ENCODE results near the gene SPTY2D1. TPM values are rescaled to one million over a fixed set of nuclear protein-coding genes. Genes with fewer than 3 reads are reported as not detected.

Gene SPTY2D1
- total and polyA plus RNA-seq, 2 experiments from 2014 or later, result 5.9 to 14.1 TPM

GRCh38 chr11:18612394-18612793 lies 21.7 kb downstream of the SPTY2D1 start:
- Mint-ChIP-seq H3K36me3 (ENCODE audit: low read depth) (peaks cover 20% of the 10 kb centered on the region), H3K9me3 (no peaks in the 10 kb centered on the region), H3K4me1 (peaks cover 3% of the 10 kb centered on the region; the same call in 2 of the 3 replicates), H3K27ac (no peak overlapping the region), H3K4me3 (no peak overlapping the region), H3K27me3 (ENCODE audit: insufficient read depth, low read depth, poor library complexity) (no peaks in the 10 kb centered on the region)
- no peak for ATAC-seq
- Histone ChIP-seq H3K36me3 (ENCODE audit: insufficient read depth) (peaks cover 15% of the 10 kb centered on the region), H3K4me2 (no peak overlapping the region), H3K27ac (ENCODE audit: low read depth) (no peak overlapping the region), H2AFZ (no peak overlapping the region), H3K4me3 (no peak overlapping the region), H3K4me1 (ENCODE audit: insufficient read depth) (peaks cover 5% of the 10 kb centered on the region; the same call in 1 of the 2 replicates), H3K79me2 (replicated peaks; ENCODE audit: insufficient read depth) (peaks cover 6% of the 10 kb centered on the region), H4K20me1 (replicated peaks; ENCODE audit: insufficient read depth) (peaks cover 9% of the 10 kb centered on the region; the same call in 1 of the 2 replicates), H3F3A (replicated peaks; ENCODE audit: low read depth) (no peaks in the 10 kb centered on the region), H3K9me2 (ENCODE audit: insufficient read depth) (no peaks in the 10 kb centered on the region), H3K27me3 (ENCODE audit: insufficient read depth) (no peaks in the 10 kb centered on the region)
- DNase-seq (ENCODE audit: low spot score), result no peak
- TF ChIP-seq ZNF462 (CRISPR knock-in tag; IDR thresholded peaks at IDR 0.05) (no peak), EZH2phosphoT487 (IDR thresholded peaks at IDR 0.05; ENCODE audit: unreplicated experiment) (no peak), ZNF331 (CRISPR knock-in tag; IDR thresholded peaks at IDR 0.05; ENCODE audit: low read depth) (no peak), EZH2 (IDR thresholded peaks at IDR 0.05; ENCODE audit: low read depth, unreplicated experiment) (no peak), JUNB (IDR thresholded peaks at IDR 0.05; ENCODE audit: unreplicated experiment) (no peak), REST (IDR thresholded peaks at IDR 0.05; ENCODE audit: unreplicated experiment) (no peak), NANOG (IDR thresholded peaks at IDR 0.05; ENCODE audit: borderline replicate concordance) (no peak), STAT1 (IDR thresholded peaks at IDR 0.05; ENCODE audit: unreplicated experiment) (no peak), POLR2AphosphoS5 (IDR thresholded peaks at IDR 0.05; ENCODE audit: low read depth) (no peak)
- TF ChIP-seq, protein P1, sequence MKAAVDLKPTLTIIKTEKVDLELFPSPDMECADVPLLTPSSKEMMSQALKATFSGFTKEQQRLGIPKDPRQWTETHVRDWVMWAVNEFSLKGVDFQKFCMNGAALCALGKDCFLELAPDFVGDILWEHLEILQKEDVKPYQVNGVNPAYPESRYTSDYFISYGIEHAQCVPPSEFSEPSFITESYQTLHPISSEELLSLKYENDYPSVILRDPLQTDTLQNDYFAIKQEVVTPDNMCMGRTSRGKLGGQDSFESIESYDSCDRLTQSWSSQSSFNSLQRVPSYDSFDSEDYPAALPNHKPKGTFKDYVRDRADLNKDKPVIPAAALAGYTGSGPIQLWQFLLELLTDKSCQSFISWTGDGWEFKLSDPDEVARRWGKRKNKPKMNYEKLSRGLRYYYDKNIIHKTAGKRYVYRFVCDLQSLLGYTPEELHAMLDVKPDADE (IDR thresholded peaks at IDR 0.05), result no peak

Measured in GM23338 (cell line).